HS-27A (cell line): Measurements from ENCODE around the gene PPP1R9A.
"Not testable (repeated sequence)": the region's sequence is repeated elsewhere in the genome, so short reads cannot be mapped to it uniquely, and the experiment has no call there.

Experiments used
- DNase-seq: peaks from one replicate; pipeline ENCODE4 v3.0.0-alpha.2; 2012; ENCODE audit warnings: low read depth, missing footprints

PPP1R9A gene

DNA sequence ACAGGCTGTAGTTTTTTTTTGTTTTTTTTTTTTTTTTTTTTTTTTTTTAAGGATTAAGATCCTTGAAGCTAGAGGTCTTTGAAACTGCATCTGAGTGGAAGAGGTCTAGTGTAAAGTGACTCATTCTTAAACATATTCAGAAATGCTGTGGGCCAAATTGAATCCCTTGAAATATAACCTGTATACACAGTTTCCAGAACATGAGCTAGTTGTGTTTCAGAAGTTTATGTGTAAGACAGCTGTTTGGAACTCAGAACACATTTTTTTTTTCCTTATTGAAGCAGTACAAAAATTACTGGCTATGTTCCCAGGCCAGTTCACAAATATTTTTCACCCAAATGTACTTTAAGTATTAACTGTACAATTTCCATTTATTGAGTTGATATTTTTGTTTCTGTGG is 67.9 kb downstream of the PPP1R9A start:
- DNase-seq, result no peak

DNA sequence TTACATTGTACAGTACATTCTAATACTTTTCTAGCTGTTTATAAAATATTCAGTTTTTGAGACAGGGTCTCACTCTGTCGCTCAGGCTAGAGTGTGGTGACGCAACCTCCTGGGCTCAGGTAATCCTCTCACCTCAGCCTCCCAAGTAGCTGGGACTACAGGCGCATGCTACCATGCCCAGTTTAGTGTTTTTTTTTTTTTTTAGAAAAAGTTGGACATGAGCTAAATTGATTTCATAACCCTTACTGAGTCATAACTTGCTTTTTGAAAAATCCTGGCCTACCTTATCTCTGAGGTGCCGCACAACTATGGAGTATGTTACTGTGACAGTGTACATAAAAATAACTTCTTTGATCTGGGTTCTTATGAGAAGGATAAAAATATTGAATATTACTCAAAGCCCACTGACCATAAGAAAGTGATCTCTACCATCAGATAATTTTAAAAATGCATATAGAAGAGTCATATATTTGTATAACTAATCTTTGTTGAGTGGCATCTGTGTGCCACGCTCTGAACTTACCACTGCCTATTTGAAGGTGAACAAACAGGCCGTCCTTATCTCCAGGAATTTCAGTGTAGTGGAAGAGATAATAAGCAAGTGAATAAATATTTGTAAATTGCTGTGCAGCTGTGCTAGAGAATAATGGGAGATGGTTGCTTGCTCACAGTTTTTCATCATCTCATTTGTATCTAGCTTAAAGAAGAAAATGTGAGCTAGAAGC is 73.2 kb downstream of the PPP1R9A start:
- DNase-seq, result no peak

DNA sequence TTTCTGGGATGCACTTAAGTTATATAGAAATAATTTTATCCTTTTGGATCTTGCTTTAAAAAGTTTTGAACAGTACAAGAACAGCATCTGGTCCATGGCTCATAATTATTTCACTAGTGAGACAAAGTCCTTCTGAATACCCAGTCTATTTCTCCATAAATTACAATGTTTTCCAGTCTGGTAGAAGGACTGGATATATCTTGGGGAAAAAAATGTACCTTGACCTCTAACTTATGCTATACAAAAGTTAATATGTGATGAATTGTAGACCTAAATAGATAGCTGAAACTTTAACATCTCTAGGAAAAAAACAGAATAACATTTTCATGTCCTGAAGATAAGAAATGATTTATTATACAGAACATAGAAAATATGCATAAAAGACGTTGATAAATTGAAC is 88.5 kb downstream of the PPP1R9A start:
- no peak for DNase-seq

DNA sequence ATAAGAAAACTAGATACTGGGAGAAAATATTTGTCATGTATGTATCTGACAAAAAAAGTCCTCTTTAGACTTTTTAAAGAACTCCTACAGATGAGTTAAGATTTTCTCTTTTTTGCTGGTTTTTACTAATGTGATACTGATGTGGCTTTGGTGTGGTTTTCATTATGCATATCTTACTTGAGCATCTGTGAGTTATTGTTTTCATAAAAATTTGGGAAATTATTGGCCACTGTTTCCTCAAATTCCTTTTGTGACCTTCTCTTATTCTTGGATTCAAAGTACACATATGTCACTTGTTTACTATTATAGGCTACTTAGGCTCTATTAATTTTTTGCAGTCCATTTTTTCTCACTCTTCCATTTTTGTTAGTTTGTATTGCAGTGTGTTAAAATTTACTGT is 89.0 kb downstream of the PPP1R9A start:
- DNase-seq, result no peak

DNA sequence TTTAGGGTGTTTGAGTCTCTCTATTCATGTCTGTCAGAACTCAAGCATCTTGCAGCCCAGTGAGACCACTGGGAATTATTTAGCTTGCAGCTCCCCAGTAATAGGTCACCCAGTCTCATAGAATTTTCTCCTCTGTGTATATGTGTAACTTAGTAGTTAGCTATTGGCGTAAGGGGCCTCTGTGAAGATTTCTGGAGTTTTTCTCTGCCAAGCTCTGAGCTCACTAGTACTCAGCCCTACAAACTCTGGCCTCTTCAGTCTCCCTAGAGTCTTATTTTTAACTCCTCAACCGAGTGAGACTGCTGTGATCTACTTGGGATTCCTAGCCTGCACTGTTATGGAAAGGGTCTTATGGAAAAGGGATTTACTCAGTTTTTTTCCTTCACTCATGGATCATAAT is 90.2 kb downstream of the PPP1R9A start:
- DNase-seq, result no peak

DNA sequence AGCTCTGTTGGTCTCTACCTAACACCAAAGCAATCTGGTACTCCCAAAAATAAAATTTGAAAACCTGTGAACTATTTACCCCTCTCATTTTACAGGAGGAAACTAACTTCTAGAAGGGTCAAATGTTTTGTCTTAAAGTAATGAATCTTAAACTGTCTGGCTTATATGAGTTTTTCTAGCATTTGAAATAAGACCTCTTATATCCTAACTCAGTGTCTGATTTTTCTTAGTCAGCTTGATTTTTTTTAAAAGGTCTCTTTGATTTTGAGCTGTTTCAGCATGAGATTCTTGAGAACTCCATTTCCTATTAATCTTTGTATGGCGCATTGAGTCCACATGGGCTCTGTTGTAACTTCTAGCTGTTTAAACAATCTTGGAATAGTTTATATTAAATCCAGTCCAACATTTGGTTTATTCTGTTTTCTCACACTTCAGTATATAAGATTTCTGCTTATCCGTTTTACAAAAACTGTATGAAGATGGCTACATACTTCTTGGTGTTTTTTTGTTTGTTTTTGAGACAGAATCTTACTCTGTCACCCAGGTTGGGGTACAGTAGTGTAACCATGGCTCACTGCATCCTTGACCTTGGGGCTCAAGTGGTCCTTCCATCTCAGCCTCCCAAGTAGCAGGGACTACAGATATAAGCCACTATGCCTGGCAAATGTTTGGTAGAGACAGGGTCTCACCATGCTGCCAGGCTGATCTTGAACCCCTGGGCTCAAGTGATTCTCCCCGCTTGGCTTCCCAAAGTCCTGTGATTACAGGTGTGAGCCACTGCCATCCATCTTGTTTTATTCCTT is 91.1 kb downstream of the PPP1R9A start:
- no peak for DNase-seq

DNA sequence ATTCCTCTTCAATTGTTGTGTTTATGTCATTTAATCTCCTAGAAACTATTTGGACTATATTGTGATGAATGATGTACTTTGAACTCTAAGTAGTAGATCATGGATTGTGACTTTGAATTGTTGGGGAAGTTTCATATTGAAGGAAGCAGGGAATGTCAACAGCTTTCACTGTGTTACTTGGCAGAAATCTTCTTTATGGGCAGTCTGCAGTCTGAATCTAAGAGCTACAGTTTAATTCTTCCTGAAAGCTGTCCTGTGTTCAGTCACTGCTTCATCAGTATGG is 91.6 kb downstream of the PPP1R9A start:
- DNase-seq, result no peak

DNA sequence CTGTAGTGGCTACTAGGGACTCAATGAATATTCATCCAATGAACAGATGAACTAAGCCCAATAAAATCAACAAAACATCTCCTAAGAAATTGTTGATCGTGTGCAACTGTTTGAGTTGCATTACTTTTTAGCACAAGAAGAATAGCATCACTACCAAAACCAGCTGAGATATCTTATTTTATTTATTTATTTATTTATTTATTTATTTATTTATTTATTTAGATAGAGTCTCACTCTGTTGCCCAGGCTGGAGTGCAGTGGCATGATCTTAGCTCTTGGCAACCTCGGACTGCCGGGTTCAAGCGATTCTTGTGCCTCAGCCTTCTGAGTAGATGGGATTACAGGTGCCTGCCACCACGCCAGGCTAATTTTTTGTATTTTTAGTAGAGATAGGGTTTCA is 92.2 kb downstream of the PPP1R9A start:
- not testable (repeated sequence) for DNase-seq

DNA sequence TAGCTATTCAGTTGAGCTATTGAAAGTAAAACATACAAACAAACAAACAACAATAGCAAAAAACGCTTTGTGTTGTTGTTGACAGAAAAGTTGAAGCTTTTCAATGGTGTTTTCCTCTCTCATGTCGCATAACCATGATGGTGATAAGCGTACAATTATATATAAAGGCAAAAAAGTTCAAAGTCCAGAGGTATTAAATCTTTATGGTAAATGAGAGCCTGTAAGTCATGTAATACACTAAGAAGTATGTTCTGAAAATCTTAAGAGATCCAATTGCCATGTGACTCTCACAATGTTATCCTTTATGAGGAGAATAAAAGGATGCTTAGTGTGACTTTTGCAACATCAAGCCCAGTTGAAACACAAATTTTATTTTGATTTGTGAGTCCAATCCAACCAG is 93.9 kb downstream of the PPP1R9A start:
- DNase-seq, result no peak

DNA sequence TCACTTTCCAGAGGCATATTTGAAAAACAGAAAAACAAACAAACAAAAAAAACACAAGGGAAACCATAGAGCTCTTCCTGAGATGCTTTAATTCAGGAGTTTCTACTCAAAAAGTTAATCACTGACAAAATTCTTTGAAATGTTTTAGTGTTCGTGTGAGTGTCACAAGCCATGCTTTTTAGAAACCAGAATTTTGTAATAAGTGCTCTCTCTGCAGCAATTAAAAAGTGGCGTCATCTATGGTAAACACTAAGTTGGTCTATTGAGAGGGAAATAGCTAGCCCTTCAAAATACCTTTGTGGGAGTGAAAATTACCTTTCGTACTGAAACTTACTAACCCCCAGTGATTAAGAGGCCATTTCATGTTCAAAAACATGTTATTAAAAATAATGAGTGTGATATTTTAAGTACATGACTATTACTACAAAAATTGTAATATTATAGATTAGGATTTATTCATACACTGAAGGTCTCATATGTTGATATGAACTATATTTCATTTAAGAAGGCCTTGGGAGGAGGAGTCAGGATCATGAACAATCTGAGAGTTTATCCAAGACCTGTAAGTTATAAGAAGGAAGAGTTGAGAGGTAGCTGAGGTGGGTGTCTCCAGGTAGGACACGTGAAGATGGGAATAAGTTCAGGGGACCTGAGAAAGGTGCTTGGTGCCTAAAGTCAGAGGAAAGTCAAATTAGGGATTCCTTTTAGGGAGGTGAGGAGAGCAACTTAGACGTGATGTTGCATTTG is 94.6 kb downstream of the PPP1R9A start:
- DNase-seq, result no peak

DNA sequence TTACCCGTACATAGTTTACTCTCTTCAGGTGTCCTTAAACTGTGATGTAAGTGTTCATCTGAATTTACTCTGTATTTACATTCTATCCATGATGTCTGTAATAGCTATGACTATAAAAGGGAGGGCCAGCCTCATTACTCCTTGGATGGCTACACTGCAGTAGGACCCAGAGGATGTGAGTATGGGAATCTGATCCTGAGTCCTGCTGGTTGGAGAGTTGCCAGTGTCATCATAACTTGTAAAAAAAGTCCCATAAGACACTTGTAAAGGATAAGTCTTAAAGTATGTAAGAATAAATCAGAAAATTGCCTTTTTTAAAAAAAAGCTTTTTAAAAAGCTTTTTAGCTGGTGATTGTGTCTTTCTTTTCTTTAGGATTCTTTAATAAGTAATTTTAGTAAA is 95.4 kb downstream of the PPP1R9A start:
- DNase-seq, result no peak

DNA sequence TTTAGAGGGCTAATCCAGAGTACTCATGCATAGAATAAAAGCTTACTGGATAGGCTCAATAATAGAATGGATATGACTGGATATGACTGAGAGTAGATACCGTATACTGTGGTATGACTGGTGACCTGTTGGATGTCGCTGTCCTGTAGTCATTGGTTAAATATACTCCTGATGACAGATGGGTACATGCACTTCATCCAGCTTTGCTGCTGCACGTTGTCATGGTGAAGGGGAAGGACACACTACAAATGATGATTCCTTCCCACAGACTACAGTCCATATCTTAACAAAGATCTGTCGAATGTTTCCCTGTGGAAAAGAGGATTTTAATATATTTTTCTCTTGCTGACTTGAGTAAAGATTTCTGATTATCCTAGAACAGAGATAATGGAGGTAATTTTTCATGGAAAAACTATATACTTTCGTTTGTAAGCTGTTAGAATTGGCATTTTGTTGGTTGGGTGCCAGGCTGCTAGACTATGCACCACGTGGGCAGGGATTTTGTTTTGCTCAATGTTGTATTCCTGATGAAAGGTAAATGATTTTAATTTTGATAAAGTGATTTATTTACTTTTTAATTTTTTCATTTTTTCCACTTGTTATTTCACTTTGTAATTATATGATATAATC is 97.3 kb downstream of the PPP1R9A start:
- DNase-seq, result no peak

DNA sequence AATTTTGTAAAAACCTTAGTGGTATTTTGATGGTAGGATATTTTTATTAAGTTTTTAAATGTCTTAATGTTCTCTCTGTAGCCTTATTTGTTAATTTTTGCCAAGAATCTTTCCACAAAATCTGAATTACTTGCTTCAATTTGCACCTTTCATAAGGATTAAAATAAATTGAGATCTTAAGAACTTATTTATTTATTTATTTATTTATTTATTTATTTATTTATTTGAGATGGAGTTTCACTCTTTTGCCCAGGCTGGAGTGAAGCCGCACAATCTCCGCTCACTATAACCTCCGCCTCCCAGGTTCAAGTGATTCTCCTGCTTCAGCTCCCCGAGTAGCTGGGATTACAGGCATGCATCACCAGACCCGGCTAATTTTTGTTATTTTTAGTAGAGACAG is 98.6 kb downstream of the PPP1R9A start:
- no peak for DNase-seq

DNA sequence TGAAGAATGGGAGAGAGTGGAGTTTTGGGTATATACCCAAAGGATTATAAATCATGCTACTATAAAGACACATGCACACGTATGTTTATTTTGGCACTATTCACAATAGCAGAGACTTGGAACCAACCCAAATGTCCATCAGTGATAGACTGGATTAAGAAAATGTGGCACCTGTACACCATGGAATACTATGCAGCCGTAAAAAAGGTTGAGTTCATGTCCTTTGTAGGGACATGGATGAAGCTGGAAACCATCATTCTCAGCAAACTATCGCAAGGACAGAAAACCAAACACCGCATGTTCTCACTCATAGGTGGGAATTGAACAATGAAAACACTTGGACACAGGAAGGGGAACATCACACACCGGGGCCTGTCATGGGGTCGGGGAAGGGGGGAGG is 101.4 kb downstream of the PPP1R9A start:
- DNase-seq, result not testable (repeated sequence)

DNA sequence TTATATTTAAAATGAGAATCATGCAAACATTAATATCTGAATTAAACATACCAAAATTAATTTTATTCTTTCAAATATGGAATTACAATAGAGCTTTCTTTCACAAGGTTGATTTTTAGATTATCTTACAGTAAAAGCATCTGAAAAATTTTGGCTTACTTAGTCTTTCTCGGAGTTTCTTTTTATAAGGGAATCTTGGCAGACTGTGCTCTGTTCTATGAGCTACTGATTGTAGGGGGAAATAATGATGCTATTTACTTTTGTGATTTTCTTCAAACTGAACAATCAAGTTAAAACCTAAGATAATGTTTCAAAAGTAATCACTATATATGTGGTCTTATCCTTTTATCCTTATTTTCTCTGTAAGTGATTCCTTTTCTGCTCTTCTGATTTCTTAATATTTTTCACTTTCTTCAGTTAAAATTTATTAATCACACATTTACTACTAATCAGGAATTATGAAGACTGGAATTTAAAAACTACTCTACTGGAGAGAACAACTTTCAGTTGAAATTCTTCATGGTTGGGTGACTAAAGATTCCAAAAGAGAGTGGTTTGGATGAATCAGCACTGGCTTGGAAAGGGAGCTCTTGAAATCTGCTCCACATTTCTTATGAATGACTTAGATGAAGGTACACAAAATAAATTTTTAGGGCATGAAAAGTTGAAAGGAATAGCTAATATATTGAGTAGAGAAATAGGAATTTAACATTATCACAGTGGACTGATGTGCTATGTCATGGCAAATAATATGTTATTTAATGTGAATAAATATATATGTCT is 103.9 kb downstream of the PPP1R9A start:
- peak; percentile 31 for DNase-seq

DNA sequence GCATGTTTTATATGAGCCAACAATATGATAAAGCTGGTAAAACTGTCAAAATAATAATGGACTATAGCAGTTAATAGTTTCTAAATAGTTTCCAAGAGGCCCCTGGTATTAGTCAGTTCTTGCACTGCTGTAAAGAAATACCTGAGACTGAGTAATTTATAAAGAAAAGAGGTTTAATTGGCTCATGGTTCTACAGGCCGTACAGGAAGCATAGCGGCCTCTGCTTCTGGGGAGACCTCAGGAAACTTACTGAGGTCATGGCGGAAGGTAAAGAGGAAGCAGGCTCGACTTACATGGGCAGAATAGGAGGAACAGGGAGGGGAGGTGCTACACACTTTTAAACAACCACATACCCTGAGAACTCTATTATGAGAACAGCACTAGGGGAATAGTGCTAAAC is 104.6 kb downstream of the PPP1R9A start:
- DNase-seq, result peak; percentile 12

DNA sequence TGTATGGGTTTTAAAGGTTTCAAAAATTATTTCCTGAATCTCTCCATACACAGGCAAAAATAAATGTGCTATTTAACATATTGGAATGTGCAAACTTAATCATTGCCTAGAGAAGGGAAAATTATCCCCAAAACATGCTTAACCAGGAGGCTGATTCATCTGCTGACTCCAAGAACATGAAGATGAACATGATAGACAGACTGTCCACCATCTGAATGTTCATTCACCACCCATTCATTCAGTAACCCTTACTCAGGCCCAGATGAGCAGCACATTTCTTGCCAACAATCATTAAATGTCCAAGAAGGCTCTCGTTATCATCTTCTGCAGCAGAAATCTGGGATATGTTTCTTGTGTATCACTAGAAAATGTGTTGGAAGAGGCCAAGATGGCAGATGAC is 110.6 kb downstream of the PPP1R9A start:
- no peak for DNase-seq

DNA sequence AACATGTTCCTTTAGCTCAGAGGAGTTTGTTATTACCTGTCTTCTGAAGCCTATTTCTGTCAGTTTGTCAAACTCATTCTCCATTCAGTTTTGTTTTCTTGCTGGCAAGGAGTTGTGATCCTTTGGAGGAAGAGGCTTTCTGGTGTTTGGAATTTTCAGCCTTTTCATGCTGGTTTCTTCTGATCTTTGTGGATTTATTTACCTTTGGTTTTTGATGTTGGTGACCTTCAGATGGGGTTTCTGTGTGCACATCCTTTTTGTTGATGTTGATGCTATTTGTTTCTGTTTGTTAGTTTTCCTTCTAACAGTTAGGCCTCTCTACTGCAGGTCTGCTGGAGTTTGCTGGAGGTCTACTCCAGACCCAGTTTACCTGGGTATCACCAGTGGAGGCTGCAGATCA is 118.6 kb downstream of the PPP1R9A start:
- DNase-seq, result no peak

DNA sequence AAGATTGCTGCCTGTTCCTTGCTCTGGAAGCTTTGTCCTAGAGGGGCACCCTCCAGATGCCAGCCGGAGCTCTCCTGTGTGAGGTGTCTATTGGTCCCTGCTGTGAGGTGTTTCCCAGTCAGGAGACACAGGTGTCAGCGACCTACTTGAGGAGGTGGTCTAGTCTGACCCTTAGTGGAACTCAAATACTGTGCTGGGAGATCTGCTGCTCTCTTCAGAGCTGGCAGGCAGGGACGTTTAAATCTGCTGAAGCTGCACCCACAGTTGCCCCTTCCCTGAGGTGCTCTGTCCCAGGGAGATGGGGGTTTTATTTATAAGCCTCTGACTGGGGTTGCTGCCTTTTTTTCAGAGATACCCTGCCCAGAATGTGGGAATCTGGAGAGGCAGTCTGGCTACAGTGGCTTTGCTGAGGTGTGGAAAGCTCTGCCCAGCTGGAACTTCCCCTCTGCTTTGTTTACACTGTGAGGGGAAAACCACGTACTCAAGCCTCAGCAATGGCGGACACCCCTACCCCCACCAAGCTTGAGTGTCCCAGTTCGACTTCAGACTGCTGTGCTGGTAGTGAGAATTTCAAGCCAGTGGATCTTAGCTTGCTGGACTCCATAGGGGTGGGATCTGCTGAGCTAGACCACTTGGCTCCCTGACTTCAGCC is 119.2 kb downstream of the PPP1R9A start:
- DNase-seq, result no peak

DNA sequence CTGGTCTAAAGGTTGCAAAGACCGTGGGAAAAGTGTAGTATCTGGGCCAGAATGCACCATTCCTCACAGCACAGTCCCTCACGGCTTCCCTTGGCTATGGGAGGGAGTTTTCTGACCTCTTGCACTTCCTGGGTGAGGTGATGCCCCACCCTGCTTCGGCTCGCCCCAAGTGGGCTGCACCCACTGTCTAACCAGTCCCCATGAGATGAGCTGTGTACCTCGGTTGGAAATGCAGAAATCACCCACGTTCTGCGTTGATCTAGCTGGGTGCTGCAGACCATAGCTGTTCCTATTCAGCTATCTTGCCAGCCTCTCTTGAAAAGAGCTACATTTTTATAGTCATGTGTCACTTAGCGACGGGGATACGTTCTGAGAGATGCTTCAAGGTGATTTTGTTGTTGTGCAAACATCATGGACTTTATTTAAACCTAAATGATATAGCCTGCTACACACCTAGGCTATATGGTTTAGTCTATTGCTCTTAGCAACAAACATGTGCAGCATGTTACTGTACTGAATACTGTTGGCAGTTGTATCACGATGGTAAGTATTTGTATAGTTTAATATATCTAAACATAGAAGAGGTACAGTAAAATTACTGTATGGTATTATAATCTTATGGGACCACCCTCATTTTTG is 120.0 kb downstream of the PPP1R9A start:
- no peak for DNase-seq

DNA sequence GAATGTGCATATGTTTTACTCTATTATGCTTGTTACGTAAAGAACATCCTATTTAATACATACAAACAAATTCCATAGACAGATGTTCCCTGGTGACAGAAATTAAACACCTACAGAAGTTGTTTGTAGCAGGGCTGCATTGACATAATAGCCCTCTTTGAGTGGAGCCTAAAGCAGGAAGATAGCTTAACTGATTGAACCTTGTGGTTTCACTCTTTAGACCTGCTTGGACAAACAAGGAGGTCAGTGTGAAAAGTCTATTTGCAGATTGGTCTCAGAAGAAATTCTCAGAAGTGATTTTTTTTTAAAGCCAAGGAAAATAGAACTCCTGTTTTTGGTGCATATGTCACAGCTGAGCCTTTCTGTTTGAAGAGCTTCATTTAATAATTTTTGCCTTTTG is 121.3 kb downstream of the PPP1R9A start:
- DNase-seq, result no peak
